ENCODE data around the gene GDF7.

The GDF7 gene

DNA sequence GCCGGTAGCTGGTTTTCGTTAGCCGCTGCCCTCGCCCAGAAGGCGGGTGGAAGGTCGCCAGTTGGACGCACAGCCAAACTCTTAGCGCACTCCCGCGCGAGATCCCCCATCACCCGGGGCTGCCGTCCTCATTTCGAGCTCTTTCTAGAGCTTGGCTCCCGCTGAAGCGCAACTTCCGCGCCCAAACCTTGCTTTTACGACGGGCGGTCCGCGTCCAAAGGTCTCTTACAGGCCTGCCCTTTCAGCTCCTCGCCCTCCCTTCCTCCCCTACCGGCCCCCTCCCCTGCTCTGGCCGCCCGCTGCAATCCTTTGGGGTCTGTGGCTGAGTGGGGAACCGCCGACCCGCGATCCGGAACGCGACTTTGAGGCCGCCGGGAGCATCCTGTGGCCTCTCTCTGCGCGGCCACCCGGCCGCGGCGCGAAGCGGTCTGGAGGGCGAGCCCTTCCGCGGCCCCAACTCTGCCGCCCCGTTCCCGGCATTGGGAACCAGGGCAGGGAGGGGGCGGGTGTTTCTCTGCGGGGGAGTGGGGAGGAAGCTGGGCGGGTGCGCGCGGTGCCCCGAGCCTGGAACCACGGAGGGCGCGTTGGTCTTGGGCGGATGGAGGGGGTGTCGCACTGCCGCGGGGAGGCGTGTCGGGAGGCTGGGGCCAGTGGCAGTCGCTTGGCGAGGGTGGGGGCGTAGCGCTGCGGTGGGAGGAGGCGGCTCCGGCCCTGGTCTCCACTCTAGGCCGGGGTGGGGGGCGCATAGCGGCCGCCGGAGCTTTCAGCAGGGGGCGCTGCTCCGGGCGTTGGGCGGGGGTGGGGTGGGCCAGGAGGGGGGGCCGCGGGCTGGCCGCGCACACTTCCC lies at the start of gene GDF7:
GDF7 (plus strand) TSS at position 841 of the 847 bp plus-strand sequence. CDS start 96 bp downstream, outside the sequence.
- Histone ChIP-seq H3K27me3 (ENCODE audit: insufficient read depth, low read length, poor library complexity) (no peaks in the 10 kb centered on the region), H3K4me2 (ENCODE audit: insufficient read depth, low read length) (no peak within 1 kb of the TSS), H3K9ac (ENCODE audit: low read depth, low read length) (no peak within 1 kb of the TSS), H3K4me1 (ENCODE audit: insufficient read depth, low read length) (no peaks in the 10 kb centered on the region), H2AFZ (ENCODE audit: low read depth, low read length) (no peak within 1 kb of the TSS), H3K79me2 (ENCODE audit: insufficient read depth, low read length) (no peaks in the 10 kb centered on the region), H3K36me3 (ENCODE audit: insufficient read depth, low read length) (no peaks in the 10 kb centered on the region), H3K9me3 (ENCODE audit: insufficient read depth, low read length, severe bottlenecking) (no peaks in the 10 kb centered on the region), H3K27ac (ENCODE audit: low read length) (no peak within 1 kb of the TSS), H3K4me3 (ENCODE audit: low read depth in 1 of 2, low read length in 2 of 2) (no peak within 1 kb of the TSS), H4K20me1 (ENCODE audit: insufficient read depth, low read length) (no peaks in the 10 kb centered on the region)
- TF ChIP-seq, protein P1, sequence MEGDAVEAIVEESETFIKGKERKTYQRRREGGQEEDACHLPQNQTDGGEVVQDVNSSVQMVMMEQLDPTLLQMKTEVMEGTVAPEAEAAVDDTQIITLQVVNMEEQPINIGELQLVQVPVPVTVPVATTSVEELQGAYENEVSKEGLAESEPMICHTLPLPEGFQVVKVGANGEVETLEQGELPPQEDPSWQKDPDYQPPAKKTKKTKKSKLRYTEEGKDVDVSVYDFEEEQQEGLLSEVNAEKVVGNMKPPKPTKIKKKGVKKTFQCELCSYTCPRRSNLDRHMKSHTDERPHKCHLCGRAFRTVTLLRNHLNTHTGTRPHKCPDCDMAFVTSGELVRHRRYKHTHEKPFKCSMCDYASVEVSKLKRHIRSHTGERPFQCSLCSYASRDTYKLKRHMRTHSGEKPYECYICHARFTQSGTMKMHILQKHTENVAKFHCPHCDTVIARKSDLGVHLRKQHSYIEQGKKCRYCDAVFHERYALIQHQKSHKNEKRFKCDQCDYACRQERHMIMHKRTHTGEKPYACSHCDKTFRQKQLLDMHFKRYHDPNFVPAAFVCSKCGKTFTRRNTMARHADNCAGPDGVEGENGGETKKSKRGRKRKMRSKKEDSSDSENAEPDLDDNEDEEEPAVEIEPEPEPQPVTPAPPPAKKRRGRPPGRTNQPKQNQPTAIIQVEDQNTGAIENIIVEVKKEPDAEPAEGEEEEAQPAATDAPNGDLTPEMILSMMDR (IDR thresholded peaks at IDR 0.05; ENCODE audit: borderline replicate concordance, extremely low read depth, low read length, poor library complexity, severe bottlenecking): no peak
- no peak for TF ChIP-seq EZH2 (IDR thresholded peaks at IDR 0.05; ENCODE audit: borderline replicate concordance, low read depth, low read length, severe bottlenecking)
- DNase-seq: no peak
- no peak for ATAC-seq (ENCODE audit: insufficient read depth, low read depth)

GRCh38 chr2:20617892-20618467 lies 49.0 kb upstream of the GDF7 start:
- H3K4me2 ChIP-seq (ENCODE audit: insufficient read depth, low read length): no peak overlapping the region
- H4K20me1 ChIP-seq (ENCODE audit: insufficient read depth, low read length): no peaks in the 10 kb centered on the region; the same call in 1 of the 2 replicates

GRCh38 chr2:20618468-20618885 lies 48.5 kb upstream of the GDF7 start:
- DNase-seq: no peak
- Histone ChIP-seq H4K20me1 (ENCODE audit: insufficient read depth, low read length) (no peaks in the 10 kb centered on the region; the same call in 1 of the 2 replicates), H3K27me3 (ENCODE audit: insufficient read depth, low read length, poor library complexity) (no peaks in the 10 kb centered on the region), H3K36me3 (ENCODE audit: insufficient read depth, low read length) (peaks cover 12% of the 10 kb centered on the region; the same call in 1 of the 2 replicates), H3K9ac (ENCODE audit: low read depth, low read length) (no peak overlapping the region), H2AFZ (ENCODE audit: low read depth, low read length) (no peak overlapping the region), H3K79me2 (ENCODE audit: insufficient read depth, low read length) (no peaks in the 10 kb centered on the region), H3K27ac (ENCODE audit: low read length) (no peak overlapping the region), H3K4me2 (ENCODE audit: insufficient read depth, low read length) (no peak overlapping the region), H3K4me3 (ENCODE audit: low read depth in 1 of 2, low read length in 2 of 2) (no peak overlapping the region), H3K4me1 (ENCODE audit: insufficient read depth, low read length) (no peaks in the 10 kb centered on the region), H3K9me3 (ENCODE audit: insufficient read depth, low read length, severe bottlenecking) (no peaks in the 10 kb centered on the region)
- no peak for ATAC-seq (ENCODE audit: insufficient read depth, low read depth)
- TF ChIP-seq, protein P1 (IDR thresholded peaks at IDR 0.05; ENCODE audit: borderline replicate concordance, extremely low read depth, low read length, poor library complexity, severe bottlenecking): no peak
- TF ChIP-seq EZH2 (IDR thresholded peaks at IDR 0.05; ENCODE audit: borderline replicate concordance, low read depth, low read length, severe bottlenecking): no peak

More at GRCh38 chr2:20617892-20618467, 49.0 kb upstream of the GDF7 start:
- Histone ChIP-seq H3K27me3 (ENCODE audit: insufficient read depth, low read length, poor library complexity) (no peaks in the 10 kb centered on the region), H2AFZ (ENCODE audit: low read depth, low read length) (no peak overlapping the region), H3K9ac (ENCODE audit: low read depth, low read length) (no peak overlapping the region), H3K27ac (ENCODE audit: low read length) (no peak overlapping the region), H3K79me2 (ENCODE audit: insufficient read depth, low read length) (no peaks in the 10 kb centered on the region), H3K4me3 (ENCODE audit: low read depth in 1 of 2, low read length in 2 of 2) (no peak overlapping the region), H3K9me3 (ENCODE audit: insufficient read depth, low read length, severe bottlenecking) (no peaks in the 10 kb centered on the region), H3K36me3 (ENCODE audit: insufficient read depth, low read length) (peaks cover 12% of the 10 kb centered on the region; the same call in 1 of the 2 replicates), H3K4me1 (ENCODE audit: insufficient read depth, low read length) (no peaks in the 10 kb centered on the region)
- DNase-seq: no peak
- peak; percentile 30; the same call in 1 of the 3 replicates for ATAC-seq (ENCODE audit: insufficient read depth, low read depth)
- TF ChIP-seq, protein P1 (IDR thresholded peaks at IDR 0.05; ENCODE audit: borderline replicate concordance, extremely low read depth, low read length, poor library complexity, severe bottlenecking): no peak
- no peak for TF ChIP-seq EZH2 (IDR thresholded peaks at IDR 0.05; ENCODE audit: borderline replicate concordance, low read depth, low read length, severe bottlenecking)
